HG02642 (cell line): ENCODE data around the gene IMPDH1.

Source experiments
- ATAC-seq: cut with Tn5 transposase; IDR thresholded peaks from one replicate; pipeline ENCODE4 v1.9.1; 2021; ENCODE audit warnings: mild to moderate bottlenecking; ENCODE audit not compliant: unreplicated experiment, poor library complexity

Gene IMPDH1

GRCh38 chr7:128406314-128407232, 3.2 kb downstream of the IMPDH1 start:
- ATAC-seq: no peak

- ATAC-seq: peak; percentile 29
Measured at GRCh38 chr7:128405471-128406313, 4.1 kb downstream of the IMPDH1 start.

- ATAC-seq: no peak
Measured at GRCh38 chr7:128404886-128405470, 4.8 kb downstream of the IMPDH1 start.

- ATAC-seq: no peak
Measured at GRCh38 chr7:128404143-128404681, 5.6 kb downstream of the IMPDH1 start.

DNA sequence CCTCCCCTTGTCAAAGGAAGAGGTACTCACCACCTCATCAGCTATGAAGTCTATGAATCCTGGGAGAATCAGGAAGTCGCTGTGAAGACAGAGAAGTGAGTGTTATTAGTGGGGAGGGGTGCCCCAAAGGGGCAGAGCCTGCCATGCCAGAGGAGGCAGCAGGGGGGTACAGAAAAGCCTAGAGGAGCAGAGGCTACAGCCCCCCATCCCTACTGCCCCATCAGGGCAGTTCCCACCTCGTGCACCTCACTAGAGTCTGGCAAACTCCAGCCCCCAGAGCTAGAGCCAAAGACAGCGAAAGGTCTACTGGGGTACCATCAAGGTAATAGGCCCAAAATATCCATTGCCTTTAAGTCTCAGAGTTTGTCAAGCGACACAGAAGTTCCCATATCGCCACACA, 6.1 kb downstream of the IMPDH1 start:
- no peak for ATAC-seq

GRCh38 chr7:128402356-128402755, 7.4 kb downstream of the IMPDH1 start:
- no peak for ATAC-seq

- ATAC-seq: no peak
Measured at GRCh38 chr7:128400566-128400965, 9.2 kb downstream of the IMPDH1 start.

- ATAC-seq: no peak
Measured at GRCh38 chr7:128399991-128400390, 9.8 kb downstream of the IMPDH1 start.

DNA sequence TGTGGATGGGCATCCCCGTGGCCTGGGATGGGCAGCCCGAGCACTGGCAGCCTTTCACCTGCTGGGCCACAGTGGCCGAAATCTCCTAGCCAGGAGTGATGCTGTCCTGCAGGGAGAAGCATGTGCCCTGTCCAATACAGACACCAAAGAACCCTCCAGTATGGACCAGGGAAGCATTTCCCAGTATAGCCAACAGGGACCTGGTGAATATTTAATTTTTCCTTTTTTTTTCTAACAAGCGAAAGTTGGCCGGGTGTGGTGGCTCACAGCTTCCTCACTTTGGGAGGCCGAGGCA, 11.0 kb downstream of the IMPDH1 start:
- ATAC-seq: no peak

GRCh38 chr7:128398016-128398840, 11.6 kb downstream of the IMPDH1 start:
- ATAC-seq: no peak

DNA sequence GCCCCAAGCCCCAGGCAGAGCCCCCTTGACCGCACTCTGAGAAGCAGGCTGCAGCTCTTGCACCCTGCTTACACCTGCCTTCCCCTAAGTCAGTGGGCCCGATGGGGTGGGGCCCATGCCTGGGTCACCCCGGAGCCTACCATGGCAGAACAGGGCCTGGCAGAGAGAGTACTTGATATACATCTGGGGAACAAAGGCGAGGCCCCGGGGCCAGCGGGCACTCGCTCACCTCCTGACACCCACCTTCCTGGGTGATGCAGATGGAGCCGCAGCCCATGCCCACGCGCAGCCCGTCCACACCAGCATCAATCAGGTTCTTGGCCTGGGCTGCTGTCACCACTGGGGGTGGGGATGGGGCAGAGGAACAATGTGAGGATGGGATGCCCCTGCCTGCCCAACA, 13.4 kb downstream of the IMPDH1 start:
- ATAC-seq: no peak

- no peak for ATAC-seq
Measured at GRCh38 chr7:128395748-128396147, 14.0 kb downstream of the IMPDH1 start.

GRCh38 chr7:128394904-128395496, 14.8 kb downstream of the IMPDH1 start:
- no peak for ATAC-seq

DNA sequence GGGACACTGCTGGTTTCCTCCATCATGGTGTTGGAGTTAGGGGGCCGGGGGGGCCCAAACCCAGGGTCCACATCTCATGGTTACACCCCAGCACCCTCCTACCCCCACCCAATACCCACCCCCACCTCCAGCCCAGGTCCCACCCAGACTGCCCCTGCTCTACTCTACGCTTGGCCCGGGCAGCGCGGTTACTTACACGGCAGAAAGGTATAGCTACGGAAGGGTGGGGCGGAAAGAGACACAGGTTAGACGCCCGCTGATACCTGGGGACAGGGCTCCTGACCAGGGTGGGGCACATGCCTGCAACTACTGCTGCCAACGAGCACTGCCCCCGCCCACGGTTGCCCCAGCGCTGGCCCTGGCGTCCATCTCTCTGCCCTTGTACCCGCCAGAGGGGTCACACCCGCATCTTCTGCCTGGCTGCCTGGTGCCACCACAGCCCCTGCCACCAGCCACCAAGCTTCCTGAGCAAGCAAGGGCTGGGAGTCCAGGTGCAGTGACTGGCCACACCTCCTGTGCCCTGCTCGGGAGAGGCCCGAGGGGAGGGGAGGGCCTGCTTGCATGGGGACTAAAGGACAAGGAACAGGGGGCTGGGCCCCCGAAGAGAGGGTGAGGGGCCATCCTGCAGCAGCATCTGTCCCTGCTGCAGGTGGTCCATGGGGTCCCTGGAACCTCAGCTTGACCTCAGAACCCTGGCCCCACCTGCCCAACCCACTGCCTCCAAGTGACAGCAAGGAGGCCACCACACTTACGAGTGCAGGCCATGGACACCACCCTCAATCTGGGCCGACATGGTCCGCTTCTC, 16.1 kb downstream of the IMPDH1 start:
- ATAC-seq: no peak

- no peak for ATAC-seq
Measured at GRCh38 chr7:128392446-128393327, 17.1 kb downstream of the IMPDH1 start.

DNA sequence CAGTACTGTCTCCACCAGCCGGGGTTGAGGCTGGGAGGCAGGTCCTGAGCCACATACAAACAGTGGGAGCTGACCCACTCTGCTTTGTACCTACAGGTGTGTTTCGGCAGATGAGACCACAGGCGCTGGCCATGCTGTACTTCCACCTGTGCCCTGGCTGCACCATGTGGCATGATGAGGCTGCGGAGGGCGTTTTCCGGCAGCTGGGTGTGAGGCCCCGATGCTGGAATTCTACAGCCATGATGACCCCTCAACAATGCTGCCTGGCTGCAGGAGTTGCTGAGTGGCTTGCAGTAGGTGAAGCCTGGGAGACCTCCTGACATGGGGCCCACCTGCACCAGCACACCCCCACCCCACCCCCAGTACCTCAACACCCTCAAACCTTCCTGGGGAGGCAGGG, 18.0 kb downstream of the IMPDH1 start:
- no peak for ATAC-seq

DNA sequence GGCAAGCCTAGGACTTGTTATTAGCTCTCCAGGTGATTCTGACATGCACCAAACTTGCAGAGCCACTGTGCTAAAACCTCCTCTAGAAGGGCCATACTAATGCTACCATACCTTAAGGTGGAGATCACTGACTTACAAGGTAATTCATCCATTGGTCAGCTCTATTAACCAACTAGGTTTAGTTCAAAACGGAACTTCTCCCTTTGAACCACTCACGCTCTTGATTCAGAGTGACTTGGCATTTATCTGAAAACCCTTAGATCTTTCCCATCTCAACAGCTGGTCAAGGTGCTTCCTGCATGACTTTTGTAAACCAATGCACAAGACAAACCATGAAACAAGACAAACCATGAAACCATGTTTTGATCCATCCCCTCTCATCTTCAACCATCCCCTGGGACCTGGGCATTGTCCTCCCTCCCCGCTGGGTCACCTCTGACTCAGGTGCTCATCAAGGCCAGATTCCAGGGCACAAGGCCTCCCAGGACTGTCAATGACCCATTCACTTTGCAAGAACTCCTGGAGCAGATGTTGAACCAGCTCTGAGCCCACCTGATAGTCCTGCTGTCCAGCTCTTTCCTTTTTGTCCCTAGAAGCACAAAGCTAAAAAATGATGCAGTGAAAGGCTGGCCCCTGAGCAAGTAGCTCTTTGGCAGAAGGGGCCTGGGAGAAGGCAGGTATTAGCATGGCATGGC, 18.8 kb downstream of the IMPDH1 start:
- ATAC-seq: no peak
